Coronary artery (tissue), 2 donors: ENCODE measurements around the gene TMEM141.
A peak's percentile ranks its signal among the peaks of the same experiment; 100 is the strongest.
"Not testable (repeated sequence)": the region's sequence is repeated elsewhere in the genome, so short reads cannot be mapped to it uniquely, and the experiment has no call there.

Experiments used
- DNase-seq: peaks from one replicate; pipeline ENCODE4 v3.0.0-alpha.2; 2017; ENCODE audit warnings: low spot score
- H3K27ac ChIP-seq, 2 donors: fragments of 200-600 bp; sonication (generic); one replicate each; pipeline ENCODE4 v1.5.1; 2016 to 2019
- H3K4me3 ChIP-seq: fragments of 200-600 bp; sonication (generic); 2 replicates; pipeline ENCODE4 v1.5.1; 2016; ENCODE audit warnings: mild to moderate bottlenecking, moderate library complexity
- CTCF ChIP-seq: fragments of 200-600 bp; sonication (generic); IDR thresholded peaks from one replicate; pipeline ENCODE4 v1.5.1; 2019; ENCODE audit warnings: antibody characterized with exemption

Gene TMEM141

GRCh38 chr9:136787690-136788400 lies 3.3 kb upstream of the TMEM141 start:
- Histone ChIP-seq H3K4me3 (no peak overlapping the region), H3K27ac (no peak overlapping the region)
- DNase-seq, result no peak
- peak; percentile 76 for TF ChIP-seq CTCF

- DNase-seq, H3K4me3 ChIP-seq, H3K27ac ChIP-seq: not testable (repeated sequence)
These were observed 2.3 kb upstream of the TMEM141 start for GRCh38 chr9:136788644-136789522.

GRCh38 chr9:136789523-136789937 lies 1.6 kb upstream of the TMEM141 start:
- no peak for TF ChIP-seq CTCF
- no peak overlapping the region for H3K4me3 ChIP-seq
- H3K27ac ChIP-seq, result no peak overlapping the region
- no peak for DNase-seq

GRCh38 chr9:136791516-136792276 lies 552 bp downstream of the TMEM141 start:
- H3K27ac ChIP-seq, result peak overlapping the region; percentile 83 to 97
- peak; percentile 86 for DNase-seq

GRCh38 chr9:136792321-136793085 lies 1.4 kb downstream of the TMEM141 start:
- peak overlapping the region; percentile 93 for H3K4me3 ChIP-seq
- H3K27ac ChIP-seq, result no peak overlapping the region
- no peak for DNase-seq
- no peak for TF ChIP-seq CTCF

More at GRCh38 chr9:136791516-136792276, 552 bp downstream of the TMEM141 start:
- TF ChIP-seq CTCF, result peak; percentile 88
- peak overlapping the region; percentile 93 for H3K4me3 ChIP-seq

- no peak for DNase-seq
- H3K4me3 ChIP-seq, result no peak overlapping the region
- no peak overlapping the region for H3K27ac ChIP-seq
- TF ChIP-seq CTCF, result no peak
These were observed 2.2 kb downstream of the TMEM141 start for GRCh38 chr9:136793086-136793946.
